Suprapubic skin (tissue), 4 donors: ENCODE results near the gene SLC39A7.

Experiments used
- CTCF ChIP-seq, 2 donors: fragments of 200-600 bp in 1 of 2; fragments of 450-650 bp in 1 of 2; sonication (generic) in 1 of 2; IDR thresholded peaks; one replicate each; pipeline ENCODE4 v1.5.1; 2016 to 2019; ENCODE audit warnings: antibody characterized with exemption in 2 of 2, mild to moderate bottlenecking in 1 of 2, moderate library complexity in 1 of 2
- POLR2A ChIP-seq, 2 donors: fragments of 450-650 bp; IDR thresholded peaks; one replicate each; pipeline ENCODE4 v1.6.1; 2017; ENCODE audit warnings: antibody characterized with exemption in 2 of 2, mild to moderate bottlenecking in 2 of 2, moderate library complexity in 2 of 2
- POLR2AphosphoS5 ChIP-seq, 3 donors: sonication (generic); formaldehyde crosslinking; IDR thresholded peaks; one replicate each; pipeline ENCODE4 v1.6.1; 2017; ENCODE audit warnings: antibody characterized with exemption in 3 of 3

DNA sequence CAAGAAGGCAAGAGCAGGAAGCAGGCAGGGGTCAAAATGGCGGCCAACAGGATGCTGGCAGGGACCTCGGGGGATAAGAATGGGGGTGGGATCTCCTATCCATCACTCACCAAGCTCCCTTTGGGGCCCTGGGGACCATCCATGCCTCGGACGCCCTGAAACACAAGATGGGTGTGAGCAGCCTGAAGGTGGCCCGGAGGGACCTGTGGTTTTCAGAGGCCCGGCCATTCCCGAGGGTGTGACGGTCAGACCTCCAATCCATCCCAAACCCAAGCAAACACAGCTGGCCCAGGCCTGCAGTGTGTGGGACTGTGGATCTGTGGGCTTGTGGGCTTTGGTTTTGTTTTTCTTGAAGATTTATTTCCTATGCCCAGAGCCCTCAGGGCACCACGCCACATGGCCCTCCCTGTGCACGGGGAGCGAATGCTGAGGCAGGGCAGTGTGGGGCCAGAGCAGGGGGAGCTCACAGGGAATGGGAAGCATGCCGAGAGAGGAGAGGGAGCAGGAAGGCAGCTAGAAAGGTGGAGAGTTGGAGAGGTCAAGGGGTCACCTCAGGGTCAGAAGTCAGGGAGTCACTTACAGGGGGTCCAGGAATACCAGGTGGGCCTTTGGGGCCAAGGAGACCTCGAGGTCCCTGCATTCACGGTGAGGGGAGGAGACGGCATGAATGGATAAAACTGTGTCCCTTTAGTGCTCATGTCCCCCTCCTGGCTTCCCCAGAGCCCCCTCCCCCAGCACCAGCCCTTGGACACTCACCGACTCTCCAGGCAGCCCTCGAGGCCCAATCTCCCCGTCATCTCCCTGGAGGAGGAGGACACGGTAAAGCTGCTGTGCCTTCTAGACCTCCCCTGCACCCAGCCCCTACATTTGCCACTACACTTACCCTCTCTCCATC is 22.9 kb upstream of the SLC39A7 start:
- TF ChIP-seq POLR2AphosphoS5 (IDR thresholded peaks at IDR 0.05) (no peak), CTCF (IDR thresholded peaks at IDR 0.05) (no peak), POLR2A (IDR thresholded peaks at IDR 0.05) (no peak)
